Measurements from ENCODE around the gene CR1.
A peak's percentile ranks its signal among the peaks of the same experiment; 100 is the strongest.
"Not testable (repeated sequence)": the region's sequence is repeated elsewhere in the genome, so short reads cannot be mapped to it uniquely, and the experiment has no call there.

The CR1 gene

DNA sequence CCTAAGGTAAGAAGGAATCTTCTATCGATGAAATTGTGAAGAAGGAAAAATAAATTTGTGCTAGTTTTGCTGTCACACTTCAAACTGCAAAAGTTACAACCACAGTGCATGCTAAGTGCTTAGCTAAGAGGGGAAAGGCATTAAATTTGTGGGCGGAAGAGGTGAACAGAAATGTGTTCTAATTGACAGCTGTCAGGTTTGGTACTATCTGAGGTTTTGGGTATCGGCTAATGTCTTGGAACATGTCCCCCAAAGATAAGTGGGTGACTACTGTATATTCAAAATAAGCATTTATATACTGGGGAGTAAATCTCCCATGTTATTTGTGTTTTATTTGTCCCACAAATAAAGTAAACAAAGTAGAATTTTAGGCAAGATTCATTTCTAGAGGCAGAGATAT is 8.0 kb downstream of the CR1 start:
- no peak for DNase-seq (ENCODE audit: low read depth)

DNA sequence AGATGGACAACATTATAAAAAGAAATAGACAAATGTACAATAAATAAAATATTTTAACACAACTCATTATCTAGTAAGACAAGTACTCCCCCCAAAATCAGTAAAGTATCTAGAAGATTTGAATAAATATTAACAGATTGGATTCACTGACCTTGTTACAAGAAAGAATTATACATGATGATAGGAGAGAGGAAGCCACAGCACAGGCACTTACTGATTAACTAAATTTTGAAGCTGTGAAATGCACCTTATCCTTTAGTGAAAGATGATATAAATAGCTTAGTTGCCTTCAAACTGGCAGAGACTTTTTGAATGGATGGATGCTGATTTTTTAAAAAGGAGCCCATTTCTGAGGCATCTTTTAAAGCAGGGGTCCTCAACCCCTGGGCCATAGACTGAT is 8.5 kb downstream of the CR1 start:
- no peak for DNase-seq (ENCODE audit: low read depth)

DNA sequence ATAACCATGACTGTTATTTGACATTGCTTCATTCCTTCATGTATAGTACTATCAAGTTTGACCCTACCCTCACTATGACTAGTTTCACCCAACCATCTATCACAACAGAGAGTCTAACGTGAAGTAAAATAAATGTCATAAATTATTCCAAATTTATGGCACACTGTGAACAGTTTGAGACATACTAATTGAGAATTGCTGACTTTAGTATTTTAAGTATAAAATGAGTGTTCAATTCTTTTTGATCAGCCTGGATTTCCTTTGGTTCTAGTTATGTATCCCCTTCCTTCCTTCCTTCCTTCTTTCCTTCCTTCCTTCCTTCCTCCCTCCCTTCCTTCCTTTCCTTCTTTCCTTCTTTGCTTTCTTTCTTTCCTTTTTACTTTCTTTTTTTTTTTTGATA is 14.5 kb downstream of the CR1 start:
- no peak for DNase-seq (ENCODE audit: low read depth)

DNA sequence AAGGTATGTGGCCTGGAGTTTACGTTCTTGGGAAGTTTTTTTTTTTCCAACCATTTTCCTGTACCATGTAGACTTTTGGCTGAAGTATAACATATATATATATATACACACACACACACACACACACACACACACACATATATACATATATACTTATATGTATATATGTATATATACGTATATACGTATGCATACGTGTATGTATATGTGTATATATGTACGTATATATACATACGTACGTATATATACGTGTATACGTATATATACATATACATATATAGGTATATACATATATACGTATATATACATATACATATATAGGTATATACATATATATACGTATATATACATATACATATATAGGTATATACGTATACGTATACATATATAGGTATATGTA is 18.9 kb downstream of the CR1 start:
- DNase-seq (ENCODE audit: low read depth): no peak

DNA sequence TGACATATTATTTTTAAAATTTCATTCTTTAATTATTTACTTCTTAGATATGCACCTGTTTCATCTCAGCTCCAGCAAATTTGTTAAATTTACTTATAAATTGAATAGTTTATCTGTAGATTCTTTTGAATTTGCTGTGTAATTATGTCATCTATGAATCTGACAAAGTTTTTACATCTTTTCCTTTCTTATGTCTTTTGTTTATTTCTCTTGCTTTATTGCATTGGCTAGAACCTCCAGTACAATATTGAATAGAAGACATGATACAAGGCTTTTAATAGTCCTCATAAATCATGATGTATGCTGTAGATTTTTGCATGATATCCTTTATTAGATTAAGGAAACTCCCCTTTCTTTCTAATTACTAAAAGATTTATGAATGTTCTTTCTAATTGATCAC is 20.8 kb downstream of the CR1 start:
- no peak for DNase-seq (ENCODE audit: low read depth)

DNA sequence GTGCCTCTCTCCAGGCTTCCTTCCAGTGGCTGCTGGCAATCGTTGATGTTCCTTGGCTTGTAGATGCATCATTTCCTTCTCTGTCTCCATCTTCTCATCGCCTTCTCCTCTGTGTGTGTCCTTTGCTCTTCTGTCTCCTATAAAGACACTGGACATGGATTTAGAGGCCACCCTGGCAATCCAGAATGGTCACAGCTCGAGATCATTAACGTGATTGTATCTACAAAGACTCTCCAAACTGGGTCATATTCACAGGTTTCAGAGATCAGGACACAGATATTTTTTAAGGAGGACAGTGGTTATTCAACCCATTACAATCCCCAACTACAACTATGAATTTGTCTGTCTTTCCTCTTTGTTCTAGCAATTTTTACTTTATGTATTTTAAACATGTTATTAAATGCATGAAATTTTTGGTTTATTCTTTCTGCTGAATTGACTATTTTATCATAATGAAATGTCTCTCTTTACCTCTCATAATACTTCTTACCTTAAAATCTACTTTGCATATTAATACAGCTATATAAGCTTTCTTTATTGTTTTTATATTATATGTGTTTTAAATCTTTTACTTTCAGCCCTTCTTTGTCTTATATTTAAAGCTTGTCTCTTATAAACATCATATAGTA is 22.8 kb downstream of the CR1 start:
- no peak for DNase-seq (ENCODE audit: low read depth)

DNA sequence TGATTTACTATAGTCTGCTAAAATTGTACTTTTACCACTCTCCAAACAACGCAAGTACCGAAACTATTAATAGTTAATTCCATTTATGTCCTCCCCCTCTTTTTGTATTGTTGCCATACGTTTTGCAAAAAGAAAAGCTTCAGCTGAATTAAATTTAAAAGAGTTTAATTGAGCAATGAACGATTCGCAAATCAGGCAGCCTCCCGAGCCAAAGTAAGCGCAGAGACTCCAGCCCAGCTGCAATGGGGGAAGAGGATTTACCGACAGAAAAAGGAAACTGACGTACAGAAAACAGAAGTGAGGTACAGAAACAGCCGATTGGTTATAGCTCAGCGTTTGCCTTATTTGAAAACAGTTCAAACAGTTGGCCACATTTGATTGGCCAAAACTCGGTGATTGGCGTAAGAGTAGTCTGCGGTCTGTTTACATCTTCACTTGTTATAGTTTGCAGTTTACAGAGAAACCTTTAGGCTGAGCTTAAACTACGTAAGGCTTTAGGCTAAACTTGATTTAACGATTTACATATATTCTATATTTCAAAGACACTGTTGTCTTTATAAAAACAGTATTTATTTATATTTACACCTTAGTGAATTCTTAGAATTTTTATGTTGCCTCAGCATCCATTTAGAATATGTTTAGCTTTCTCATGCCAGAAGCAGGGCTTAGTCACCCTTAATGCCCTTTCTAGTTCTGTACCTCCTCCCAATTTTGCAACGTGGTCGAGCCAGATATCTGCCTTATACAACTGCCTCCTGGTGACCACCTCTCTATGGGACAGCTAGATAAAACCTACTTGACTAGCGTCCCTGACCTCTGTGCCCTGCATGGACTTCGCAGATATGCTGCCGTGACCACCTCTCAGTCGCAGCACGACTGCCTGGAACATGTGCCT is 23.8 kb downstream of the CR1 start:
- DNase-seq (ENCODE audit: low read depth): peak; percentile 80

DNA sequence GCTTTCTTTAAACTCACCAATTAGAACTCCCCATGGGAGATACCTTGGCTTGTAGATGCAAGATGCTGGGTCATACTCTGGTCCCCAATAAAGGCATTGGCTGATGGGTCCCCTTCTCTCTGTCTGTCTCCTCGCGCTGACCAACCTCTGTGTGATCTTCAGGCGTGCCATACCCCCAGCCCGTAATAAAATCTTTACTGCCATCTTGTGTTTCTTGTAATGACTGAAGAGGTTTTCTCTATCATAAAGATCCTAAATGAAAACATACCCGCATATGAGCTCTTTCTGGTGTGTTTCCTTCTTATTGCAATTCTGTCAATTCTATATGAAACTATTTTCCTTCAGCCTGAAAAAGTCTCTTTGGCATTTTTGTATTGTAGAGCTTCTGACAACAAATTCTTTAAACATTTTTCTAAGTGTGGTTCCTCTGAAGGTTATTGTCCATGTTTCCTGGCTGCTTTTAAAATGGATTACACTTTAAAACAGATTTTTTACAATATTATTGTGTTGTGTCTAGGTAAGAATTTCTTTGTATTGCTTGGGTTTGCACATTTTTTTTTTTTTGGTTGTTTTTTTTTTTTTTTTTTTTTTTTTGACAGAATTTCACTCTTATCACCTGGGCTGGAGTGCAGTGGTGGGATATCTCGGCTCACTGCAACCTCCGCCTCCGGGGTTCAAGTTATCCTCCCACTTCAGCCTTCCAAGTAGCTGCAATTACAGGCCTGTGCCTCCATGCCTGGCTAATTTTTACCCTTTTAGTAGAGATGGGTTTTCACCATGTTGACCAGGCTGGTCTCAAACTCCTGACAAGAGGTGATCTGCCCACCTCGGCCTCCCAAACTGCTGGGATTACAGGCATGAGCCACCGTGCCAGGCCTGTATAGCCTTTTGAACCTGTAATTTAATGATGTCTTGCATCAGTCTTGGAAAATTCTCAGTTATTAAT is 24.7 kb downstream of the CR1 start:
- DNase-seq (ENCODE audit: low read depth): not testable (repeated sequence)

DNA sequence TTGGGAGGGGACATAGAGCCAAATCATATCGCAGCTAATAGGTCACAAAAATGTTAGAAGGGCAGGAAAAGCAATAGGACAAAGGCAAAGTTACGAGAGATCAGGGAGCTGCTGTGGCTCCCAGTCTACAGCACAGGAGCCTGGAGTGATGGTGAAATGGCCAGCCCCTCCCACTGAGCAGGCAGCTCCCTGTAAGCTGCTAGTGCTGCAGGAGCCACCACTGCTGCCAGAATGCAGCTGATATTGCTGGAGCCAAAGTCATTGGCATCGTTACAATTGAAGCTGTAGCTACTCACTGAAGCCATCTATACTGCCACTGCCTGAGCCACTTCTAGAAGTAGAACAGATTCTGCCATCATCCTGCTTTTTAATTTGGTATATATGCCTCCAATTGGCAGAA is 29.3 kb downstream of the CR1 start:
- DNase-seq (ENCODE audit: low read depth): not testable (repeated sequence)

DNA sequence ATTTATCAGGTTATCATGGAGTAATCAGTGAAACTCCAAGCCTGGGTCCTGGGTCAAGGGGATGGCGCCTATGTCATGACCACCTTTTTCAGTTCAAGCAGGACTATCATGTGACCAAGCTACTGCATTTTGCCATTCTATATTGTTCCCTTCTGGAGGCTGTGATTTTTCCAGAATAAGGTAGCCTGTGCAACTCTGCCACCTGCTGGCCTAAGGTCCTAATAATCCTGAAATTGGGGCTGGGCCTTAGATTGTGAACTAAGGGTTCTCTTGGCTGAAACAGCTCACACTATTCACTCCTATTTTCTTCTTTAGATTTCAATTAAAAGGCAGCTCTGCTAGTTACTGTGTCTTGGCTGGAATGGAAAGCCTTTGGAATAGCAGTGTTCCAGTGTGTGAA is 32.4 kb downstream of the CR1 start:
- not testable (repeated sequence) for DNase-seq (ENCODE audit: low read depth)

DNA sequence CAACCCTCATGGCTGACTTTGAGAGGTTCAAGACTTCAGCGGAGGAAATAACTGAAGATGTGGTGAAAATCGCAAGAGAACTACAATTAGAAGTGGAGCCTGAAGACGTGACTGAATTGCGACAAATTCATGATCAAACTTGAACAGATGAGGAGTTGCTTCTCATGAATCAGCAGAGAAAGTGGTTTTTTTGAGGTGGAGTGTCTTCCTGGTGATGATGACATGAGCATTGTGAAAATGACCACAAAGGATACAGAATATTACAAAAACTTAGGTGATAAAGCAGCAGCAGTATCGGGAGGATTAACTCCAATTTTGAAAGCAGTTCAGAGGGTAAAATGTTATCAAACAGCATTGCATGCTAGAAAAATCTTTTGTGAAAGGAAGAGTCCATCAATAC is 40.3 kb downstream of the CR1 start:
- DNase-seq (ENCODE audit: low read depth): not testable (repeated sequence)

DNA sequence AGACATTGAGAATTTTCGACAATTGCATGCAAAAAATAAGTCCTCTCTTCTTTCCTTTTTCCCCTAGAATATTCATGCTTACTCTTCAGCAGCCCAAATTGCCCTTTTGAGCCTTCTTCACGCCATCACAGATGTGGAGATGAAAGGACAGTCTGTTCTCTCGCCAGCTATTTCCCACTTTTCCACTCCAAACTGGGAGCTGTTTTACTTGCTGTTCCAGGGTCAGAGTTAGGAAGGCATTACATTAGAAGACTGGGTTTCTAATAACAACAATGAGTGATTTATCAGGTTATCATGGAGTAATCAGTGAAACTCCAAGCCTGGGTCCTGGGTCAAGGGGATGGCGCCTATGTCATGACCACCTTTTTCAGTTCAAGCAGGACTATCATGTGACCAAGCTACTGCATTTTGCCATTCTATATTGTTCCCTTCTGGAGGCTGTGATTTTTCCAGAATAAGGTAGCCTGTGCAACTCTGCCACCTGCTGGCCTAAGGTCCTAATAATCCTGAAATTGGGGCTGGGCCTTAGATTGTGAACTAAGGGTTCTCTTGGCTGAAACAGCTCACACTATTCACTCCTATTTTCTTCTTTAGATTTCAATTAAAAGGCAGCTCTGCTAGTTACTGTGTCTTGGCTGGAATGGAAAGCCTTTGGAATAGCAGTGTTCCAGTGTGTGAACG is 50.9 kb downstream of the CR1 start:
- DNase-seq (ENCODE audit: low read depth): not testable (repeated sequence)

DNA sequence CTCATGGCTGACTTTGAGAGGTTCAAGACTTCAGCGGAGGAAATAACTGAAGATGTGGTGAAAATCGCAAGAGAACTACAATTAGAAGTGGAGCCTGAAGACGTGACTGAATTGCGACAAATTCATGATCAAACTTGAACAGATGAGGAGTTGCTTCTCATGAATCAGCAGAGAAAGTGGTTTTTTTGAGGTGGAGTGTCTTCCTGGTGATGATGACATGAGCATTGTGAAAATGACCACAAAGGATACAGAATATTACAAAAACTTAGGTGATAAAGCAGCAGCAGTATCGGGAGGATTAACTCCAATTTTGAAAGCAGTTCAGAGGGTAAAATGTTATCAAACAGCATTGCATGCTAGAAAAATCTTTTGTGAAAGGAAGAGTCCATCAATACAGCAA is 58.9 kb downstream of the CR1 start:
- DNase-seq (ENCODE audit: low read depth): not testable (repeated sequence)

DNA sequence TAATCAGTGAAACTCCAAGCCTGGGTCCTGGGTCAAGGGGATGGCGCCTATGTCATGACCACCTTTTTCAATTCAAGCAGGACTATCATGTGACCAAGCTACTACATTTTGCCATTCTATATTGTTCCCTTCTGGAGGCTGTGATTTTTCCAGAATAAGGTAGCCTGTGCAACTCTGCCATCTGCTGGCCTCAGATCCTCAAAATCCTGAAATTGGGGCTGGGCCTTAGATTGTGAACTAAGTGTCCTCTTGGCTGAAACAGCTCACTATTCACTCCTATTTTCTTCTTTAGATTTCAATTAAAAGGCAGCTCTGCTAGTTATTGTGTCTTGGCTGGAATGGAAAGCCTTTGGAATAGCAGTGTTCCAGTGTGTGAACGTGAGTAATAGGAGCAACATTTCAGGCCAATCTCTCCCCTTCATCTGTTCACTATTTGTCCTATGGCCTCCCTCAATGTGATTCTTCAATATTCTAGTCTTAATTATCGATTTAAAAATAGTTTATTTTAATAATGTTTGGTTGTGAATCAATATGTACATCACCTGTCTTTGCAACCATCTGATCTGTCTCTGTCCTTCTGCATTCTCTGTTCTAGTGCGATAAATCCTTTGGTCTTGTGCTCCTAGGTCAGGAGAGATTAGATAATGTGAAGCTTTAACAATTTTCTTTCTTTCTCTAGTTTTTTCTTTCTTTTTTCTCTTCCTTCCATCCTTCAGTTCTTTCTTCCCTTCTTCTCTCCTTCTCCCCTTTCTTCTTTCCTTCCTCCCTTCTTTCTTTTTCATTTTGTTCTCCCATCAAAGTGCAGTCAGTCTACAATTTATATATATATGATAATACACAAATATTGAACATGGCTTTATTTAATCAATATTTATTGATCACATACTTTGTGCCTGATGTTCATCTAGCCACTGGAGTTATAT is 69.8 kb downstream of the CR1 start:
- DNase-seq (ENCODE audit: low read depth): peak; percentile 49

DNA sequence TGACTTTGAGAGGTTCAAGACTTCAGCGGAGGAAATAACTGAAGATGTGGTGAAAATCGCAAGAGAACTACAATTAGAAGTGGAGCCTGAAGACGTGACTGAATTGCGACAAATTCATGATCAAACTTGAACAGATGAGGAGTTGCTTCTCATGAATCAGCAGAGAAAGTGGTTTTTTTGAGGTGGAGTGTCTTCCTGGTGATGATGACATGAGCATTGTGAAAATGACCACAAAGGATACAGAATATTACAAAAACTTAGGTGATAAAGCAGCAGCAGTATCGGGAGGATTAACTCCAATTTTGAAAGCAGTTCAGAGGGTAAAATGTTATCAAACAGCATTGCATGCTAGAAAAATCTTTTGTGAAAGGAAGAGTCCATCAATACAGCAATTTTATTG is 76.0 kb downstream of the CR1 start:
- not testable (repeated sequence) for DNase-seq (ENCODE audit: low read depth)

DNA sequence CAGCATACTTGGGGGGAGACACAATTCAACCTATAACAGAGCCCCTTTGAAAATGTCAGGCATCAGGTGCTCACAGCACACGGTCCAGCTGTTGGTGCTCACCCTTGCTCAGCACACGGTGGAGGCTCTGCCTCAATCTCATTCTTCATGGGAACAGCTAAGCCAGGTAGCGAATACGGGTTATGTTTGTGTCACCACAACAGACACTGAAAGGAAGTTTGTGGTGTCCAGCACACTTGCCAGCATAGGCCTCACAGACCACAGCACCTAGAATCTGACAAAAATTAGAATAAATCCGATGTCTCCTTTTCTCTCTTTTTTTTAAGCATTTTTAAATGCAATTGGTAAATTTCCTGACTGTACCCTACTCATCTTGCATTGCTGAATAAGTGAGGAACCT is 77.1 kb downstream of the CR1 start:
- DNase-seq (ENCODE audit: low read depth): not testable (repeated sequence)

DNA sequence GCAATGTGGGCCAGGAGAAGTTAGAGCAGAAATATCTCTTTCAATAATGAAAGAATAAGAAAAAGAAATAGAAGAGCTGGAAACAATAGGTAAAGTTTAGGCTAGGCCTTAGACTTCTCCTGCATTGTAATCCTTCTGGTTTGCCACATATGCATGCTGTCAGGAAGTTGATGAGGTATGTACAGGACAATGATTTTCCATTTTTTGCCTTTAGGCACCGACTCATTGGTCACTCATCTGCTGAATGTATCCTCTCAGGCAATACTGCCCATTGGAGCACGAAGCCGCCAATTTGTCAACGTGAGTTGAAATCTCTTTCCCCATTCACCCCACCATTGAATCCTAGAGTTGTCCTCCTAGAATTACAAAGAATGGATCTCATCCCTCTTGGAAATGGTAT is 79.4 kb downstream of the CR1 start:
- peak; percentile 62 for DNase-seq (ENCODE audit: low read depth)

DNA sequence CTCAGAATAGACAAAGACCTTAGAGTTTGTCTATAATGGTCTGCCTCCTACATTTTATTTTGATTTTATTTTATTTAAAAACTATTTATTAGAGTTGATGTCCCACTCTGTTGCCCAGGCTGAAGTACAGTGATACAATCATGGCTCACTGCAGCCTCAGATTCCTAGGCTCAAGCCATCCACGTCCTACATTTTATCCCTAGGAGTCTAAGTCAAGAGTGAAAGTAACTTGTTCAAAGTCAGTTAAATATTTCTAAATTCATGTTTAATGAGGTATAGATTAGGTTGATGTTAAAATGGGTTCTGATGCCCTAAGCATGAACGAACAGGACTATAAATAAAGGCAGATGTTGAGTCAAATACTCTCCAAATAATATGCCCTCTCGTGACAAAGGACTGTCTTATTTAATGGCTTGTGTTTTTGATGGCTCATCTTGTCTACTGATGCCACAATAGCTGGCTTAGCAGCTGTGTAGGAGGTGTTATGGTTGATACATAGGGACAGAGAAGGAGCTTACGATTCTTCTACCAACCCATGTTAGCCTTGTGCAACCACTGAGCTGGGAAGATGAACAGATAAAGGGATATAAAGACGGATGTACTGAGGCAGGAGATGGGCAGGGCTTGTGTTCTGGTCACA is 83.0 kb downstream of the CR1 start:
- no peak for DNase-seq (ENCODE audit: low read depth)

DNA sequence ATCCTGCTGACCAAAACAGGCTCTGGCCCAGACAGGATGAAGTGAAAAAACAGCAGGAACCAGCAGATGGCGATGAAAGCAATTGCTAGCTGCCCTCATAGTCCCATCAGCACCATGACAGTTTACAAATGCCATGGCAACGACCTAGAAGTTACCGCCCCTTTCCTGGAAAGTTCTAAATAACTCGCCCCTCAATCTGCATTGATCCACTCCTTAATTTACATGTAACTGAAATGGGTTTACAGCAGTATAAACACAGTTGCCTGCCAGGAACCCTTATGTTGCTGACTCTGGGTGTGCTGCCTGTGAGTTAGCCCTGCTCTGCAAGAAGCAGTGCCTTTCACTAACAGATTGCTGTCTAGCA is 83.5 kb downstream of the CR1 start:
- DNase-seq (ENCODE audit: low read depth): peak; percentile 80

DNA sequence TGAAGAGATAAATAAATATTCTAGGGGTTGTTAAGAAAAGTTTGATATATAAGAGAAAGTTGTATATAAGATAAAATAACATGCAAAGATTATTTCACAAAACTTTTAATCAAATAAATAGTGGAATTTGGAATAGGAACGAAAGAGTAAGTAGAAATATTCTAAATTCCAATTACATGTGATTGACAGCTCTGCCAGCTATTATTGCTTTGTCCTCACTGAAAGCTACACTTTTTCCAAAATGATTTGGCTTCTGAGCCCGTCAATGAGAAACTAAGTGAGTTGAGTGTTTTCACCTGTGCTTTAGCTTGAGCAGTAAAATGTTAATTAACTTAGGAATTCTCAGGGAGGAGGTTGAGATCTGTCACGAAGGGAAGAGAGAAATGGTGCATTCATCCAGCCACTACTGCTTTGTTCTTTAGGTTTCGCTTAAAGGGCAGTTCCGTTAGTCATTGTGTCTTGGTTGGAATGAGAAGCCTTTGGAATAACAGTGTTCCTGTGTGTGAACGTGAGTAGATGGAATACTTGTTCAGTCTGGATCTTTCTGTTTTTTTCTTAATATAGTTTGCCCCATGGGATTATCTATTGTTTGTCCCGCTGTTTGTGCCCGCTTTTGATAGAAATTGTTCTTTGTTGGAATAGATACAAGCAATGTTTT is 85.7 kb downstream of the CR1 start:
- no peak for DNase-seq (ENCODE audit: low read depth)
